DND-41 (cell line): ENCODE data around the gene ADARB2.

ENCODE experiments used
- CTCF ChIP-seq: IDR thresholded peaks from 2 replicates; pipeline ENCODE4 v1.5.1; 2012; ENCODE audit warnings: borderline replicate concordance, low read length, moderate library complexity, mild to moderate bottlenecking; ENCODE audit not compliant: poor library complexity, severe bottlenecking; ENCODE audit errors: extremely low read depth
- EZH2 ChIP-seq: IDR thresholded peaks from 3 replicates; pipeline ENCODE4 v1.6.1; 2012; ENCODE audit warnings: borderline replicate concordance, low read depth, mild to moderate bottlenecking, moderate library complexity, low read length, inconsistent platforms; ENCODE audit not compliant: severe bottlenecking

GRCh38 chr10:1673568-1674345, 63.6 kb downstream of the ADARB2 start:
- TF ChIP-seq CTCF, result no peak
- TF ChIP-seq EZH2, result no peak
